ENCODE results near the gene MED8.

Gene MED8

DNA sequence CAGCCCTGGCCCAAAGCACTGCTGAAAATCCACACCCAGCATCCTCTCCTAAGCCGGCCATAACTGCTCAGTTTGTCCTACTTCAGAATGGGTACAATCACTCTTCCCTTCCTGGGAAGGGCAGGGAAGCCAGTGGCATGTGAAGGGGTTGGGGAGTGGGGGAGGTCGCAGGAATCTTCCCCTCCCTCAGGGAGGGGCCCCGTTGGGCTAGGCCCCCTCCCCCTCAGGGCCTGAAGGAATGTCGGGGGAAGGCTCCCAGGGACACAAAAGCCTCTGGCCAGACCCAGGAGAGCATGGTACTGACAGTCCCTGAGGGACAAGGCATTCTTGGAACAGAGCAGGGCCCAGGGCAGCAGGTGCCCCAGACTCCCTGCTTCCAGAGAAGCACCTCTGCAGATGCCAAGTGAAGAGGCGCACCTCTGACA lies 23.0 kb downstream of the MED8 start:
- no peak for DNase-seq (ENCODE audit: low read depth)
- TF ChIP-seq, protein P1, sequence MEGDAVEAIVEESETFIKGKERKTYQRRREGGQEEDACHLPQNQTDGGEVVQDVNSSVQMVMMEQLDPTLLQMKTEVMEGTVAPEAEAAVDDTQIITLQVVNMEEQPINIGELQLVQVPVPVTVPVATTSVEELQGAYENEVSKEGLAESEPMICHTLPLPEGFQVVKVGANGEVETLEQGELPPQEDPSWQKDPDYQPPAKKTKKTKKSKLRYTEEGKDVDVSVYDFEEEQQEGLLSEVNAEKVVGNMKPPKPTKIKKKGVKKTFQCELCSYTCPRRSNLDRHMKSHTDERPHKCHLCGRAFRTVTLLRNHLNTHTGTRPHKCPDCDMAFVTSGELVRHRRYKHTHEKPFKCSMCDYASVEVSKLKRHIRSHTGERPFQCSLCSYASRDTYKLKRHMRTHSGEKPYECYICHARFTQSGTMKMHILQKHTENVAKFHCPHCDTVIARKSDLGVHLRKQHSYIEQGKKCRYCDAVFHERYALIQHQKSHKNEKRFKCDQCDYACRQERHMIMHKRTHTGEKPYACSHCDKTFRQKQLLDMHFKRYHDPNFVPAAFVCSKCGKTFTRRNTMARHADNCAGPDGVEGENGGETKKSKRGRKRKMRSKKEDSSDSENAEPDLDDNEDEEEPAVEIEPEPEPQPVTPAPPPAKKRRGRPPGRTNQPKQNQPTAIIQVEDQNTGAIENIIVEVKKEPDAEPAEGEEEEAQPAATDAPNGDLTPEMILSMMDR (conservative IDR thresholded peaks at IDR 0.05; ENCODE audit: low read depth, low read length): no peak
- peak overlapping the region; percentile 76 for H3K4me3 ChIP-seq (ENCODE audit: low read length)

DNA sequence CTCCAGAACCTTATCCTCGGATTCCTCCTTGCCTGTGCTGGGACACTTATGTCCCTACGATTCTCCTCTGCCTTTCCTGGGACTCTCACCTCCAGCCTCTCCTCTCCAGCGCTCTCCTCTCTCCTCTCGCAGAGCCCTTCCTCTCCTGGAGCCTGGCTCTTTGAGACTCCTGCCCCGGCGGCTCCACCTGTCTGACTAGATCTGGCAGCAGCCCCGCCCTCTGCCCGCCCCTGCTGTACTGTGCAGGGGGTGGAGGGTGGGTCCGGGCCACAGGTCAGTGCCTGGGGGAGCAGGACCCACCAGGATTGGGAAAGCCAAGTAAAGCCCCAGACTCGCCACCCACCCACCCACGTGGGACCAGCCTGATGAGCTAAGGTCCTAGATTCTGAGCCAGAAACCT lies 23.4 kb downstream of the MED8 start:
- no peak for DNase-seq (ENCODE audit: low read depth)
- TF ChIP-seq, protein P1 (conservative IDR thresholded peaks at IDR 0.05; ENCODE audit: low read depth, low read length): no peak
- peak overlapping the region; percentile 76 for H3K4me3 ChIP-seq (ENCODE audit: low read length)

DNA sequence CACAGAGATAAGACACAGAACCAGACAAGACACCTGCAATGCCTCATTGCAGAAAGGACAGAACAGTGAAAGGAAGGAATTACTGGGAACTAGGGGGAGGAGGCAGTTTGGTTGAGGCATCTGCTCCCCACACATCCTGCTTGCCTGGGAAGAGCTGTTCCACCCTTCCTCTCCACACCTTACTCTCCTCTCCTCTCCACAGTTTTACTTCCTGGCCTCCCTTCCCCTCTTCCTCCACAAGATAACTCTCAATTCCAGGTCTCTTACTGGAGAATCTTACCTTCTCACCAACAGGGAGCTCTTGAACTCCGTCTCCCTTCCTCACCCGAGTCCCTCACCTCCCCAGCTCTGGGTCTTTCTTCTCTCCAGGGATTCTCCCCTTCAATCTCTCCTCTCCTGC lies 23.9 kb downstream of the MED8 start:
- H3K4me3 ChIP-seq (ENCODE audit: low read length): no peak overlapping the region
- TF ChIP-seq, protein P1 (conservative IDR thresholded peaks at IDR 0.05; ENCODE audit: low read depth, low read length): no peak
- no peak for DNase-seq (ENCODE audit: low read depth)

DNA sequence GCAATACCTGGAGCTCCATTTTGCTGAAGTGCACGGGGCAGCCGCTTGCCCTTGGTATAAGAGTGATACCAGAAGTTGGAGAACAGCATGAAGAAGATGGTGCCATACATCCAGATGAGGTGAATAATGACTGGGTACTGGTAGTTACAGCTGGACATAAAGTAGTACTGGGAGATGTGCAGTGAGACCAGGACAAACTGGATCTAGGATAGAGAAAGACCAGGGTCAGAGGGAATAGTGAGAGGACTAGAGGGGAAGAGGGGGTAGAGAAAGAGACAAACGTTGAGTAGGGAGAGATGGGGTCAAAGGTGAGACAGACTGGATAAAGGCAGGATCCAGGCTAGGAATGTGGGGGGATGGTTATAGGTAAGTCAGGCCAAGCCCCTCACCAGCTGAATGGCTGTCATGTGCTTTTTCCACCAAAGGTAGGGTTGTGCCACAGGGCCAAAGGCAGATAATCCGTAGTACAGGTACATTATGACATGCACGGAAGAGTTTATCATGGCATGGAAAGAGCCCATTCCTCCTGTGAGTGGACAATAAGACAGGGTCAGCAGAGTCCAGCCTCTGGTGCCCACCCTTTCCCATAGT lies 25.6 kb downstream of the MED8 start:
- H3K4me3 ChIP-seq (ENCODE audit: low read length): no peak overlapping the region
- no peak for DNase-seq (ENCODE audit: low read depth)
- TF ChIP-seq, protein P1 (conservative IDR thresholded peaks at IDR 0.05; ENCODE audit: low read depth, low read length): no peak

DNA sequence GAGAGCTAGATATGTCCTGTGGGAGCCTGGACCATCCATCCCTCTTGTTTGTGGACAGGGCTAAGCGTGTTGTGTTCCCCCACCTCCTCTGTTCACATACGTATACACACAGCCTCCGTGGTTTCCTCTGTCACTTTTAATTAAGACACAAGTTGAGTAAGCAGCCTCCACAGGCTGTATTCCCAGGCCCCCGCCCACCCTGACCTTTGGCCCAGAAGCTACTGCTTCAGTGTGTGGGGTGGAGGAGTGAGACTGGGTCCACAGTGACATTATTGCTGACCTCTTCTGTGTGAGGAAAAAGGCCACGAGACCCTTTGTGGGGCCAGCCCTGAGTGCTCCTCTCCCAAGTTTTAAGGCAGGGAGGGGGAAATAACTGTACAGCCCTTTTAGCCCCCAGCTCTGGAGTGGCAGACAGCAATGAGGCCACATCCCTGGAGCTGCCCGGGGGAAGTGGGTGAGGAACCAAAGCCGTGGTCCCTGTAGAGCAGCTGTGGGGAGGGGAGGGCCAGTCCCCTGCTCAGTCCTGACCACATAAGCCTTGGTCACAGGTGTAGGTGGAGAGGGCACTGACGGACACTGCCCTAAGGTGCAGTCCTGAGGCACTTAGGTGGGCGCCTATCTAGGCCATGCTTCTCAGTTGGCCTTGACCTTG lies 26.2 kb downstream of the MED8 start:
- H3K4me3 ChIP-seq (ENCODE audit: low read length): no peak overlapping the region
- TF ChIP-seq, protein P1 (conservative IDR thresholded peaks at IDR 0.05; ENCODE audit: low read depth, low read length): no peak
- DNase-seq (ENCODE audit: low read depth): no peak

DNA sequence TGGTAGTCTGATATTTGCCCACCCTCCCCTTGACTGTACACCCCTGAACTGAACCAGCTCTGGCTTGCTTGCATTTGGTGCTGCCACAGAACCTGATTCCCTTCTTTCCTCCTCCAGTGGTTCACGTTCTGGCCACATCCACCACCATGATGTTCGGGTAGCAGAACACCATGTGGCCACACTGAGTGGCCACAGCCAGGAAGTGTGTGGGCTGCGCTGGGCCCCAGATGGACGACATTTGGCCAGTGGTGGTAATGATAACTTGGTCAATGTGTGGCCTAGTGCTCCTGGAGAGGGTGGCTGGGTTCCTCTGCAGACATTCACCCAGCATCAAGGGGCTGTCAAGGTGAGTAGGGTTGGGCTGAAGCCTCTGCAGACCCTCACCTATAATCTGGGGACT lies 29.0 kb downstream of the MED8 start:
- peak overlapping the region; percentile 84 for H3K4me3 ChIP-seq (ENCODE audit: low read length)
- TF ChIP-seq, protein P1 (conservative IDR thresholded peaks at IDR 0.05; ENCODE audit: low read depth, low read length): no peak
- DNase-seq (ENCODE audit: low read depth): no peak

DNA sequence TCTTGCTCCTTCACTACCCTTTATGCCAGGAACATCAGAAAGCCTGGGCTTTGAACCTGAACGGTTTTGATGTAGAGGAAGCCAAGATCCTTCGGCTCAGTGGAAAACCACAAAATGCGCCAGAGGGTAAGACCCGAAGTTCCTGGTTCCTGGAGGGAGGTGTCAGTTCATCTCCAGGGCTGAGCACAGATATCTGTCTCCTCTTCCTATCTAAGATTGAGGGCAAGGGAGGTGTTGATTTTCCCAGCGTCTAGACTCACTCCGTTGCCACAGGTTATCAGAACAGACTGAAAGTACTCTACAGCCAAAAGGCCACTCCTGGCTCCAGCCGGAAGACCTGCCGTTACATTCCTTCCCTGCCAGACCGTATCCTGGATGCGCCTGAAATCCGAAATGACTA lies 29.9 kb downstream of the MED8 start:
- peak overlapping the region; percentile 84 for H3K4me3 ChIP-seq (ENCODE audit: low read length)
- TF ChIP-seq, protein P1 (conservative IDR thresholded peaks at IDR 0.05; ENCODE audit: low read depth, low read length): no peak
- no peak for DNase-seq (ENCODE audit: low read depth)

Measured in retinal pigment epithelial cell (primary cell).